HEK293 (cell line): ENCODE measurements around the gene KIF25.
A peak's percentile ranks its signal among the peaks of the same experiment; 100 is the strongest.

Experiments used
- CTCF ChIA-PET: fragments of 350-600 bp; formaldehyde crosslinking; extraction: SDS; loops from one replicate; lab custom pipeline; 2021; ENCODE audit warnings: antibody characterized with exemption; lab: Yijun Ruan, JAX
- POLR2A ChIA-PET: fragments of 300-600 bp; formaldehyde crosslinking; extraction: SDS; loops from one replicate; lab custom pipeline; 2020; ENCODE audit warnings: antibody characterized with exemption, inconsistent platforms; lab: Yijun Ruan, JAX
- H3K27ac ChIP-seq: fragments of 200-500 bp; sonication (Bioruptor generic); 2 replicates; pipeline ENCODE4 v1.5.1; 2014; ENCODE audit warnings: low read depth, low read length, control low read depth, inconsistent platforms; ENCODE audit errors: extremely low read depth
- H3K36me3 ChIP-seq, 2 experiments: fragments of 200-500 bp in 1 of 2; sonication (Bioruptor generic) in 1 of 2; 1 replicate in 1 of 2; 2 replicates in 1 of 2; pipeline ENCODE4 v1.5.1; 2014 to 2017; ENCODE audit warnings: inconsistent platforms in 2 of 2, low read length in 2 of 2; ENCODE audit not compliant: control insufficient read depth in 2 of 2, insufficient read depth in 1 of 2
- H3K4me1 ChIP-seq: fragments of 200-500 bp; sonication (Bioruptor generic); 2 replicates; pipeline ENCODE4 v1.5.1; 2014; ENCODE audit warnings: mild to moderate bottlenecking, low read length, inconsistent platforms; ENCODE audit not compliant: control insufficient read depth, insufficient read depth
- H3K4me3 ChIP-seq: 2 replicates; pipeline ENCODE4 v1.5.1; 2011; ENCODE audit warnings: low read depth, mild to moderate bottlenecking, control low read depth, low read length, moderate library complexity
- H3K9me3 ChIP-seq: fragments of 200-500 bp; sonication (Bioruptor generic); 2 replicates; pipeline ENCODE4 v1.5.1; 2014; ENCODE audit warnings: low read depth, low read length, inconsistent platforms; ENCODE audit not compliant: control insufficient read depth, insufficient read depth
- ATF2 ChIP-seq: fragments of 450-650 bp; formaldehyde crosslinking; IDR thresholded peaks from 2 replicates; pipeline ENCODE4 v1.5.1; 2016; ENCODE audit warnings: missing biosample characterization, missing genetic modification characterization, low read depth
- KLF10 ChIP-seq: fragments of 450-650 bp; IDR thresholded peaks from 2 replicates; pipeline ENCODE4 v1.5.1; 2018; ENCODE audit warnings: missing biosample characterization, mild to moderate bottlenecking, missing genetic modification characterization
- KLF7 ChIP-seq: fragments of 450-650 bp; formaldehyde crosslinking; IDR thresholded peaks from 2 replicates; pipeline ENCODE4 v1.5.1; 2016; ENCODE audit warnings: missing biosample characterization, missing genetic modification characterization, borderline replicate concordance
- KLF9 ChIP-seq: fragments of 450-650 bp; formaldehyde crosslinking; IDR thresholded peaks from 2 replicates; pipeline ENCODE4 v1.5.1; 2016; ENCODE audit warnings: missing biosample characterization, missing genetic modification characterization, low read depth
- SCRT2 ChIP-seq: fragments of 450-650 bp; formaldehyde crosslinking; IDR thresholded peaks from 2 replicates; pipeline ENCODE4 v1.5.1; 2016; ENCODE audit warnings: missing biosample characterization, missing genetic modification characterization
- WT1 ChIP-seq: fragments of 450-650 bp; formaldehyde crosslinking; IDR thresholded peaks from 2 replicates; pipeline ENCODE4 v1.5.1; 2016; ENCODE audit warnings: missing biosample characterization, missing genetic modification characterization
- ZNF114 ChIP-seq: fragments of 450-650 bp; formaldehyde crosslinking; IDR thresholded peaks from 2 replicates; pipeline ENCODE4 v1.5.0; 2017; ENCODE audit warnings: missing biosample characterization, missing genetic modification characterization
- ZNF148 ChIP-seq: fragments of 450-650 bp; formaldehyde crosslinking; IDR thresholded peaks from 2 replicates; pipeline ENCODE4 v1.5.0; 2017; ENCODE audit warnings: missing biosample characterization, missing genetic modification characterization, borderline replicate concordance
- ZNF202 ChIP-seq: fragments of 450-650 bp; formaldehyde crosslinking; IDR thresholded peaks from 2 replicates; pipeline ENCODE4 v1.5.1; 2016; ENCODE audit warnings: missing biosample characterization, missing genetic modification characterization, borderline replicate concordance
- ZNF214 ChIP-seq: fragments of 450-650 bp; formaldehyde crosslinking; IDR thresholded peaks from 2 replicates; pipeline ENCODE4 v1.5.1; 2017; ENCODE audit warnings: missing biosample characterization, mild to moderate bottlenecking, missing genetic modification characterization, borderline replicate concordance
- ZNF24 ChIP-seq: fragments of 450-650 bp; formaldehyde crosslinking; IDR thresholded peaks from 2 replicates; pipeline ENCODE4 v1.5.1; 2016; ENCODE audit warnings: missing biosample characterization, missing genetic modification characterization
- ZNF416 ChIP-seq: fragments of 450-650 bp; formaldehyde crosslinking; IDR thresholded peaks from 2 replicates; pipeline ENCODE4 v1.5.1; 2016; ENCODE audit warnings: missing biosample characterization, missing genetic modification characterization
- ZNF48 ChIP-seq: fragments of 450-650 bp; formaldehyde crosslinking; IDR thresholded peaks from 2 replicates; pipeline ENCODE4 v1.5.1; 2016; ENCODE audit warnings: missing biosample characterization, missing genetic modification characterization
- ZNF518A ChIP-seq: fragments of 450-650 bp; formaldehyde crosslinking; conservative IDR thresholded peaks from 2 replicates; pipeline ENCODE4 v1.5.1; 2016; ENCODE audit warnings: low read depth, missing biosample characterization, missing genetic modification characterization
- ZNF555 ChIP-seq: fragments of 450-650 bp; formaldehyde crosslinking; conservative IDR thresholded peaks from 2 replicates; pipeline ENCODE4 v1.5.1; 2017; ENCODE audit warnings: missing biosample characterization, mild to moderate bottlenecking, missing genetic modification characterization, inconsistent platforms
- ZNF623 ChIP-seq: fragments of 450-650 bp; formaldehyde crosslinking; IDR thresholded peaks from 2 replicates; pipeline ENCODE4 v1.5.1; 2016; ENCODE audit warnings: missing biosample characterization, missing genetic modification characterization
- ZNF629 ChIP-seq: fragments of 450-650 bp; formaldehyde crosslinking; IDR thresholded peaks from 2 replicates; pipeline ENCODE4 v1.5.1; 2017; ENCODE audit warnings: missing biosample characterization, missing genetic modification characterization
- ZXDB ChIP-seq: fragments of 450-650 bp; formaldehyde crosslinking; IDR thresholded peaks from 2 replicates; pipeline ENCODE4 v1.5.1; 2016; ENCODE audit warnings: missing biosample characterization, missing genetic modification characterization

The KIF25 gene

GRCh38 chr6:168049277-168049676 lies 51.8 kb downstream of the KIF25 start (continued):
- TF ChIP-seq ZNF555 (tag by site-specific recombination) (no peak), WT1 (tag by site-specific recombination) (no peak), ZNF114 (tag by site-specific recombination) (no peak), KLF7 (tag by site-specific recombination) (no peak), ZNF24 (tag by site-specific recombination) (no peak), ZNF623 (no peak), ZNF202 (tag by site-specific recombination) (no peak), ZNF48 (tag by site-specific recombination) (no peak)

GRCh38 chr6:168049706-168050224 lies 52.3 kb downstream of the KIF25 start:
- no peaks in the 10 kb centered on the region for H3K9me3 ChIP-seq
- H3K4me1 ChIP-seq = no peaks in the 10 kb centered on the region
- H3K36me3 ChIP-seq = no peaks in the 10 kb centered on the region
- no peak overlapping the region for H3K27ac ChIP-seq
- ChIA-PET CTCF (no interaction called here), POLR2A (no interaction called here)
- H3K4me3 ChIP-seq = no peak overlapping the region
- no peak for TF ChIP-seq ZNF416 (tag by site-specific recombination)
- no peak for TF ChIP-seq ZNF148 (tag by site-specific recombination)
- peak; percentile 69 for TF ChIP-seq SCRT2 (tag by site-specific recombination)

- ChIA-PET CTCF (no interaction called here), POLR2A (no interaction called here)
- no peak overlapping the region for H3K4me3 ChIP-seq
These were observed 52.9 kb downstream of the KIF25 start for GRCh38 chr6:168050225-168050880.

More at GRCh38 chr6:168050225-168050880, 52.9 kb downstream of the KIF25 start:
- Histone ChIP-seq H3K36me3 (no peaks in the 10 kb centered on the region), H3K4me1 (no peaks in the 10 kb centered on the region), H3K9me3 (no peaks in the 10 kb centered on the region), H3K27ac (no peak overlapping the region)
- no peak for TF ChIP-seq ZNF518A (tag by site-specific recombination)
- no peak for TF ChIP-seq KLF9
- TF ChIP-seq ZNF629 (tag by site-specific recombination) = no peak
- TF ChIP-seq ATF2 (tag by site-specific recombination) = no peak
- no peak for TF ChIP-seq KLF10 (tag by site-specific recombination)
- TF ChIP-seq ZNF214 = no peak
- no peak for TF ChIP-seq ZXDB (tag by site-specific recombination)
